HG03108 (cell line): ENCODE measurements around the gene NEDD4L.
"Not testable (repeated sequence)": the region's sequence is repeated elsewhere in the genome, so short reads cannot be mapped to it uniquely, and the experiment has no call there.

ENCODE experiments used
- ATAC-seq: cut with Tn5 transposase; IDR thresholded peaks from one replicate; pipeline ENCODE4 v1.9.1; 2021; ENCODE audit warnings: moderate library complexity; ENCODE audit not compliant: unreplicated experiment

NEDD4L gene

GRCh38 chr18:58408665-58409064, 364.6 kb downstream of the NEDD4L start:
- no peak for ATAC-seq

GRCh38 chr18:58409802-58410445, 365.9 kb downstream of the NEDD4L start:
- ATAC-seq: no peak

GRCh38 chr18:58411323-58411722, 367.3 kb downstream of the NEDD4L start:
- ATAC-seq: no peak

- no peak for ATAC-seq
Measured at GRCh38 chr18:58412844-58413666, 369.0 kb downstream of the NEDD4L start.

GRCh38 chr18:58413667-58414628, 369.9 kb downstream of the NEDD4L start:
- no peak for ATAC-seq

GRCh38 chr18:58416014-58416703, 372.1 kb downstream of the NEDD4L start:
- ATAC-seq: no peak

GRCh38 chr18:58416704-58417683, 373.0 kb downstream of the NEDD4L start:
- no peak for ATAC-seq

GRCh38 chr18:58417752-58418151, 373.7 kb downstream of the NEDD4L start:
- ATAC-seq: no peak

- no peak for ATAC-seq
Measured at GRCh38 chr18:58418361-58418760, 374.3 kb downstream of the NEDD4L start.

- no peak for ATAC-seq
Measured at GRCh38 chr18:58419587-58420199, 375.7 kb downstream of the NEDD4L start.

- ATAC-seq: no peak
Measured at GRCh38 chr18:58426611-58427010, 382.6 kb downstream of the NEDD4L start.

- ATAC-seq: no peak
Measured at GRCh38 chr18:58427321-58427720, 383.3 kb downstream of the NEDD4L start.

GRCh38 chr18:58429442-58429841, 385.4 kb downstream of the NEDD4L start:
- no peak for ATAC-seq

GRCh38 chr18:58431215-58431614, 387.2 kb downstream of the NEDD4L start:
- no peak for ATAC-seq

- ATAC-seq: no peak
Measured at GRCh38 chr18:58432050-58432727, 388.2 kb downstream of the NEDD4L start.

- ATAC-seq: not testable (repeated sequence)
Measured at GRCh38 chr18:58435221-58436005, 391.4 kb downstream of the NEDD4L start.

- ATAC-seq: no peak
Measured at GRCh38 chr18:58438161-58438957, 394.3 kb downstream of the NEDD4L start.
